SU-DHL-6 (cell line): Measurements from ENCODE around the gene PRKAR2A.
"Not testable (repeated sequence)": the region's sequence is repeated elsewhere in the genome, so short reads cannot be mapped to it uniquely, and the experiment has no call there.

ENCODE experiments used
- CTCF ChIP-seq: fragments of 200-600 bp; sonication (generic); IDR thresholded peaks from one replicate; pipeline ENCODE4 v1.5.1; 2017; ENCODE audit warnings: antibody characterized with exemption, mild to moderate bottlenecking, low read length, moderate library complexity; ENCODE audit not compliant: insufficient read depth, poor library complexity, severe bottlenecking
- EZH2phosphoT487 ChIP-seq: fragments of 200-600 bp; sonication (generic), shearing (Covaris generic); conservative IDR thresholded peaks from 2 replicates; pipeline ENCODE4 v1.6.1; 2018; ENCODE audit warnings: mild to moderate bottlenecking, antibody characterized with exemption, low read length, moderate library complexity, mixed read lengths

- not testable (repeated sequence) for TF ChIP-seq CTCF, EZH2phosphoT487
Observed at GRCh38 chr3:48829525-48829924, 18.1 kb downstream of the PRKAR2A start.
